Stomach (tissue), 4 donors: ENCODE results near the gene SCGB2B2.

Experiments
- EP300 ChIP-seq: sonication (generic); formaldehyde crosslinking; IDR thresholded peaks from one replicate; pipeline ENCODE4 v1.6.1; 2017; ENCODE audit warnings: antibody characterized with exemption
- POLR2A ChIP-seq, 4 donors: fragments of 450-650 bp; IDR thresholded peaks; one replicate each; pipeline ENCODE4 v1.6.1; 2016; ENCODE audit warnings: antibody characterized with exemption in 4 of 4, control low read depth in 2 of 4, mild to moderate bottlenecking in 1 of 4, moderate library complexity in 1 of 4
- POLR2AphosphoS5 ChIP-seq, 3 donors: sonication (generic); formaldehyde crosslinking; IDR thresholded peaks; one replicate each; pipeline ENCODE4 v1.6.1; 2016; ENCODE audit warnings: antibody characterized with exemption in 3 of 3
- TF ChIP-seq, protein P1 (sequence below), 7 experiments: fragments of 450-650 bp in 4 of 7; fragments of 200-600 bp in 3 of 7; sonication (generic) in 3 of 7; IDR thresholded peaks; one replicate each; pipeline ENCODE4 v1.5.1; 2016 to 2019; ENCODE audit warnings: antibody characterized with exemption in 7 of 7, control low read depth in 2 of 7, mild to moderate bottlenecking in 1 of 7

DNA sequence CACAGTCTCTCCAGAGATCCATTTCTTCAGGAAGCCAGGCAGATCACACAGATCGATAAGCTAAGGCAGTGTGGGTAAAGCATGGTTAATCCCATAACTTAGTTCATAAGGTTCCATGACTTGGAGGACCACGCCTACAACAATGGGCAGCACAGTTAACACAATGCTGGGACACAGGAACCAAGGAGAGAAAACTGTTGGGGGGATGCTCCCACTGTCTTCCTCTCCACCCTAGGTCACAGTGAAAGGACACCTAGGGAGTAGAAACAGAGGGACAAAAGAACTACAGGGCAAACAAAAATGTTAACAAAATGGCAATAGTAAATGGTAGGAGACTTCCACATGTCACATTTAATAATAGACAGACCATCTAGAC lies 36.3 kb upstream of the SCGB2B2 start:
- TF ChIP-seq, protein P1, sequence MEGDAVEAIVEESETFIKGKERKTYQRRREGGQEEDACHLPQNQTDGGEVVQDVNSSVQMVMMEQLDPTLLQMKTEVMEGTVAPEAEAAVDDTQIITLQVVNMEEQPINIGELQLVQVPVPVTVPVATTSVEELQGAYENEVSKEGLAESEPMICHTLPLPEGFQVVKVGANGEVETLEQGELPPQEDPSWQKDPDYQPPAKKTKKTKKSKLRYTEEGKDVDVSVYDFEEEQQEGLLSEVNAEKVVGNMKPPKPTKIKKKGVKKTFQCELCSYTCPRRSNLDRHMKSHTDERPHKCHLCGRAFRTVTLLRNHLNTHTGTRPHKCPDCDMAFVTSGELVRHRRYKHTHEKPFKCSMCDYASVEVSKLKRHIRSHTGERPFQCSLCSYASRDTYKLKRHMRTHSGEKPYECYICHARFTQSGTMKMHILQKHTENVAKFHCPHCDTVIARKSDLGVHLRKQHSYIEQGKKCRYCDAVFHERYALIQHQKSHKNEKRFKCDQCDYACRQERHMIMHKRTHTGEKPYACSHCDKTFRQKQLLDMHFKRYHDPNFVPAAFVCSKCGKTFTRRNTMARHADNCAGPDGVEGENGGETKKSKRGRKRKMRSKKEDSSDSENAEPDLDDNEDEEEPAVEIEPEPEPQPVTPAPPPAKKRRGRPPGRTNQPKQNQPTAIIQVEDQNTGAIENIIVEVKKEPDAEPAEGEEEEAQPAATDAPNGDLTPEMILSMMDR (IDR thresholded peaks at IDR 0.05), result no peak
- TF ChIP-seq EP300, result no peak
- TF ChIP-seq POLR2A (IDR thresholded peaks at IDR 0.05), result no peak
- no peak for TF ChIP-seq POLR2AphosphoS5 (IDR thresholded peaks at IDR 0.05)
